Colonic mucosa (tissue), 4 donors: Measurements from ENCODE around the gene RPTOR. TPM values are rescaled to one million over a fixed set of nuclear protein-coding genes. Genes with fewer than 3 reads are reported as not detected.

Experiments used
- DNase-seq: peaks from one replicate; pipeline ENCODE4 v3.0.0-alpha.2; 2020
- H3K27ac ChIP-seq: fragments of 200-600 bp; one replicate; pipeline ENCODE4 v1.8.0; 2021
- H3K27me3 ChIP-seq: fragments of 200-600 bp; one replicate; pipeline ENCODE4 v1.8.0; 2021
- H3K36me3 ChIP-seq: fragments of 200-600 bp; one replicate; pipeline ENCODE4 v1.8.0; 2021
- H3K4me1 ChIP-seq: fragments of 200-600 bp; one replicate; pipeline ENCODE4 v1.8.0; 2021; ENCODE audit warnings: mild to moderate bottlenecking
- H3K4me3 ChIP-seq: fragments of 200-600 bp; one replicate; pipeline ENCODE4 v1.8.0; 2021
- H3K9ac ChIP-seq, 2 donors: one replicate each; pipeline ENCODE4 v1.7.0; 2013; ENCODE audit warnings: control low read depth in 2 of 2, low read depth in 2 of 2, low read length in 2 of 2
- H3K9me3 ChIP-seq: fragments of 200-600 bp; one replicate; pipeline ENCODE4 v1.8.0; 2021
- CTCF ChIP-seq: fragments of 200-600 bp; IDR thresholded peaks from one replicate; pipeline ENCODE4 v1.8.0; 2022; ENCODE audit warnings: antibody characterized with exemption, mild to moderate bottlenecking
- intact Hi-C: fragments of 100-400 bp; cut with DNase I; formaldehyde crosslinking; loops from one replicate; pipeline ENCODE4 v1.14.1; 2022
- total RNA-seq, 2 donors: library from RNA; stranded (reverse); fragmentation: NEBNext Ultra II Directional in 1 of 2; extraction: Animal tissue kit (Norgen Biotek cat#: 25700) in 1 of 2; gene quantifications; one replicate each; pipeline ENCODE4 v1.2.1, GENCODE V29; 2021
- donor health status: healthy.
- donor health status: DM: no; HTN: no; CAD: no.
- donor health status: DM: no; HTN: no; CAD: no.

RPTOR gene
- total RNA-seq, 2 donors from 2014 or later: 21.2 to 39.6 TPM

GRCh38 chr17:80709090-80709695 is 164.6 kb downstream of the RPTOR start:
- DNase-seq: no peak
- no peak overlapping the region for H3K9ac ChIP-seq
- intact Hi-C loops: no loop called here

DNA sequence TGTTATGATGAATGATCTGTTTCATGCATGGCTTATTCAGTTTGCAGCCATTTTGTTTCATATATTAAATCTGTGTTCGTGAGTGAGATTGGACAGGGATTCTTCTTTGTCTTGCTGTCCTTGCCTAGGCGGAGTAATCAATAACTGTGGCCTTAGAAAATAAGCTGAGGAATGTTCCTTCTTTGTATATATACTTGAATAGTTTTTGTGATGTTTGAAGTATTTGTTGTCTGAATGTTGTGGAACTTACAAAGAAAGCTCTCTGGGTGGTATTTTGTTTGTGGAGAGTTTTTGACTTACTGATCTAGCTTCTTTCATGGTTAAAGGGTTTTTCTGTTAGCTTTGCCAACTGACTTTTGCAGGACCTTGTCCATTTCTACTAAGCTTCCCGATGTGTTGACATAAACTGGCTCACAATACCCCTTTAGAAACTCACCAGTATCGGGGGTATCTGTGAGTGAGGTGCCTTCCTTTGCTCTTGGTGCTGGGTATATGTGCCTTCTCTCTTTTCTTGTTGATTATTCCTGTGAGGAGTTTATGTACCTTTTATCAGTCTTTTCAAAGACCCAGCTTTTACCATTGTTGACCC is 166.2 kb downstream of the RPTOR start:
- H3K27ac ChIP-seq: no peak overlapping the region
- no peak for DNase-seq
- H3K36me3 ChIP-seq: no peaks in the 10 kb centered on the region
- no peak overlapping the region for H3K9ac ChIP-seq
- no peaks in the 10 kb centered on the region for H3K4me1 ChIP-seq
- intact Hi-C loops: no loop called here
- H3K27me3 ChIP-seq: no peaks in the 10 kb centered on the region
- H3K4me3 ChIP-seq: no peak overlapping the region
- H3K9me3 ChIP-seq: no peaks in the 10 kb centered on the region
- TF ChIP-seq CTCF: no peak

More at GRCh38 chr17:80709090-80709695, 164.6 kb downstream of the RPTOR start:
- H3K36me3 ChIP-seq: no peaks in the 10 kb centered on the region
- no peak overlapping the region for H3K27ac ChIP-seq
- TF ChIP-seq CTCF: no peak
- no peaks in the 10 kb centered on the region for H3K27me3 ChIP-seq
- no peak overlapping the region for H3K4me3 ChIP-seq
- no peaks in the 10 kb centered on the region for H3K4me1 ChIP-seq
- H3K9me3 ChIP-seq: no peaks in the 10 kb centered on the region

DNA sequence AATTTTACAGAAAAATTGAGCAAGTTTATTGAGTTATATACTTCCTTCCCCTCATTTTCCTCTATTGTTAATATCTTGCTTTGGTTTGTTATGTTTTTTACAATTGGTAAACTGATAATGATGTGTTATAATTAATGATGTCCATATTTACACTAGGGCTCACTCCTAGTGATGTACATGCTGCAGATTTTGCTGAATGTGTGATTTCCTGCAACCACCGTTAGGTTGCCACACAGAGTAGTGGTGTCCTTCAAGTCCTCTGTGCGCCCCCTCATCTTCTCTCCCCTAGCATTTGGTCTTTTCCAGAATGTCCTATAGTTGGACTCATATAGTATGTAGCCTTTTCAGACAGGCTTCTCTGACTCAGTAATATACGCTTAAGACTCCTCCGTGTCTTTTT is 167.5 kb downstream of the RPTOR start:
- H3K9ac ChIP-seq: no peak overlapping the region
- TF ChIP-seq CTCF: no peak
- H3K4me3 ChIP-seq: no peak overlapping the region
- H3K27me3 ChIP-seq: no peaks in the 10 kb centered on the region
- H3K27ac ChIP-seq: no peak overlapping the region
- intact Hi-C loops: no loop called here
- H3K4me1 ChIP-seq: no peaks in the 10 kb centered on the region
- no peaks in the 10 kb centered on the region for H3K36me3 ChIP-seq
- no peak for DNase-seq
- H3K9me3 ChIP-seq: no peaks in the 10 kb centered on the region

DNA sequence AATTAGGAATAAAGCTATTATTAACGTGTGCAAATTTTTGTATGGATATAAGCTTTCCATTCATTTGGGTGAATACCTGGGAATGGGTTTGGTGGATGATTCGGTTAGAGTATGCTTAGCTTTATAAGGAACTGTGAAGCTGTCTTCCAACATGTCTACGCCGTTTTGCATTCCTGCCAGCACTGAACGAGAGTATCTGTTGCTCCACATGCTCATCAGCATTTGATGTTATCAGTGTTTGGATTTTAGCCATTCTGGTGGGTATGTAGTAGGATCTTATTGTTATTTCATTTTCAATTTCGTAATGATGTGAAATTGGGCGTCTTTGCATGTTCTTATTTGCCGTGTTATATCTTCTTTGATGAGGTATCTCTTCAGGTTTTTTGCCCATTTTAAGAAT is 168.0 kb downstream of the RPTOR start:
- no peak for DNase-seq

DNA sequence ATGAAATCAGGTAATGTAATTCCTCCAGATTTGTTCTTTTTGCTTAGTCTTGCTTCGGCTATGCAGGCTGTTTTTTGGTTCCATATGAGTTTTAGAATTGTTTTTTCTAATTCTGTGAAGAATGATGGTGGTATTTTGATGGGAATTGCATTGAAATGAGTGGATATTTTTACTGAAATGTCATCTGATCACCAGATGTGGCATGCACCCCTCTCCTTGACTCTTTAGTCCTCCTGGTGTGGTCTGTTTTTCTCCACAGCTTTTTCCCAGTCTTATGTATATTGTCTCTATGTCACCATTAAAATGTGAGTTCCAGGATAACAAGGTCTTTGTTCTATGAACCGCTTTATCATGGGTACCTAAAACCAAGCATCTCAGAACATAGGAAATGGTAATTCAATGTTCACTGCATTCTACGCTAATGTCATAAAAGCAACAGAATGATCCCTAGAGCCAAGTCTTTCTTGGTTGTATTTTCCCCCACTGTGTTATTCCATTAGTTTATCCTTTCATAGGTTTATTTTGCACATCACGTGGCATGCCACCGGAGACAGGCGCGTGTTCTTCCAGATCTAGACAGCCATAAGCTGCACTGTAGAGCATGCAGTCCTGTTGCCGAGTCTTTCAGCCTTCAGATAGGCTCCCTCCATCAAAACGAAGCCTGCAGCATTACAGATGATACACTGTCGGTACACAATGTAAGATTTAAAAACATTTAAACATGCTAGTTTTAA is 172.5 kb downstream of the RPTOR start:
- no peaks in the 10 kb centered on the region for H3K9me3 ChIP-seq
- no peak overlapping the region for H3K4me3 ChIP-seq
- no peaks in the 10 kb centered on the region for H3K36me3 ChIP-seq
- DNase-seq: no peak
- no peaks in the 10 kb centered on the region for H3K4me1 ChIP-seq
- TF ChIP-seq CTCF: no peak
- H3K27ac ChIP-seq: no peak overlapping the region
- no peaks in the 10 kb centered on the region for H3K27me3 ChIP-seq
- no peak overlapping the region for H3K9ac ChIP-seq
- intact Hi-C loops: no loop called here

More for the DNA sequence above, 168.0 kb downstream of the RPTOR start:
- Histone ChIP-seq H3K36me3 (no peaks in the 10 kb centered on the region), H3K4me3 (no peak overlapping the region), H3K27ac (no peak overlapping the region), H3K9ac (no peak overlapping the region), H3K9me3 (no peaks in the 10 kb centered on the region), H3K4me1 (no peaks in the 10 kb centered on the region), H3K27me3 (no peaks in the 10 kb centered on the region)
- intact Hi-C loops: no loop called here
- TF ChIP-seq CTCF: no peak
